ENCODE data around the gene ZNF680.
"Not testable (repeated sequence)": the region's sequence is repeated elsewhere in the genome, so short reads cannot be mapped to it uniquely, and the experiment has no call there.

Gene ZNF680

GRCh38 chr7:64562626-64563278, at the start of gene ZNF680:
Gene ZNF680 (minus strand): TSS chr7:64563071. CDS start chr7:64562954, 117 bp downstream.
- peak; percentile 80 for DNase-seq

GRCh38 chr7:64612452-64612851, 49.6 kb upstream of the ZNF680 start:
- no peak for DNase-seq

GRCh38 chr7:64611717-64612116, 48.8 kb upstream of the ZNF680 start:
- no peak for DNase-seq

- no peak for DNase-seq
These were observed 48.1 kb upstream of the ZNF680 start for GRCh38 chr7:64610997-64611396.

GRCh38 chr7:64608116-64608910, 45.4 kb upstream of the ZNF680 start:
- DNase-seq = no peak

GRCh38 chr7:64606385-64606784, 43.5 kb upstream of the ZNF680 start:
- DNase-seq = no peak

GRCh38 chr7:64603271-64603670, 40.4 kb upstream of the ZNF680 start:
- no peak for DNase-seq

GRCh38 chr7:64602518-64602917, 39.6 kb upstream of the ZNF680 start:
- no peak for DNase-seq

GRCh38 chr7:64602086-64602485, 39.2 kb upstream of the ZNF680 start:
- no peak for DNase-seq

- DNase-seq = no peak
These were observed 36.5 kb upstream of the ZNF680 start for GRCh38 chr7:64599359-64599758.

GRCh38 chr7:64590971-64591370, 28.1 kb upstream of the ZNF680 start:
- DNase-seq = no peak

- DNase-seq = no peak
These were observed 19.3 kb upstream of the ZNF680 start for GRCh38 chr7:64581926-64582894.

- no peak for DNase-seq
These were observed 18.5 kb upstream of the ZNF680 start for GRCh38 chr7:64581391-64581790.

GRCh38 chr7:64574540-64575099, 11.7 kb upstream of the ZNF680 start:
- DNase-seq = peak; percentile 62

- DNase-seq = not testable (repeated sequence)
These were observed 7.4 kb upstream of the ZNF680 start for GRCh38 chr7:64570284-64570605.

GRCh38 chr7:64569372-64570283, 6.8 kb upstream of the ZNF680 start:
- not testable (repeated sequence) for DNase-seq

GRCh38 chr7:64562256-64562625, 630 bp downstream of the ZNF680 start:
- DNase-seq = no peak

- DNase-seq = no peak
These were observed 3.7 kb downstream of the ZNF680 start for GRCh38 chr7:64559206-64559605.

GRCh38 chr7:64558781-64559180, 4.1 kb downstream of the ZNF680 start:
- DNase-seq = no peak

- DNase-seq = no peak
These were observed 4.6 kb downstream of the ZNF680 start for GRCh38 chr7:64558323-64558705.

GRCh38 chr7:64557601-64558322, 5.1 kb downstream of the ZNF680 start:
- no peak for DNase-seq

Data from NCI-H510A (cell line).